HFF-Myc (cell line): Measurements from ENCODE around the gene SNAPC1.

Source experiments
- DNase-seq: peaks from one replicate; pipeline ENCODE4 v3.0.0-alpha.2; 2011; ENCODE audit warnings: low read depth; ENCODE audit errors: extremely low read depth
- H3K4me3 ChIP-seq: replicated peaks from 2 replicates; pipeline ENCODE4 v1.5.1; 2011; ENCODE audit warnings: low read depth, mild to moderate bottlenecking, control low read depth, low read length
- TF ChIP-seq, protein P1 (sequence below): IDR thresholded peaks from 2 replicates; pipeline ENCODE4 v1.5.1; 2012; ENCODE audit warnings: mild to moderate bottlenecking, low read depth, low read length, control low read depth; ENCODE audit errors: missing control alignments

SNAPC1 gene

GRCh38 chr14:61720741-61721140 is 41.5 kb upstream of the SNAPC1 start:
- TF ChIP-seq, protein P1, sequence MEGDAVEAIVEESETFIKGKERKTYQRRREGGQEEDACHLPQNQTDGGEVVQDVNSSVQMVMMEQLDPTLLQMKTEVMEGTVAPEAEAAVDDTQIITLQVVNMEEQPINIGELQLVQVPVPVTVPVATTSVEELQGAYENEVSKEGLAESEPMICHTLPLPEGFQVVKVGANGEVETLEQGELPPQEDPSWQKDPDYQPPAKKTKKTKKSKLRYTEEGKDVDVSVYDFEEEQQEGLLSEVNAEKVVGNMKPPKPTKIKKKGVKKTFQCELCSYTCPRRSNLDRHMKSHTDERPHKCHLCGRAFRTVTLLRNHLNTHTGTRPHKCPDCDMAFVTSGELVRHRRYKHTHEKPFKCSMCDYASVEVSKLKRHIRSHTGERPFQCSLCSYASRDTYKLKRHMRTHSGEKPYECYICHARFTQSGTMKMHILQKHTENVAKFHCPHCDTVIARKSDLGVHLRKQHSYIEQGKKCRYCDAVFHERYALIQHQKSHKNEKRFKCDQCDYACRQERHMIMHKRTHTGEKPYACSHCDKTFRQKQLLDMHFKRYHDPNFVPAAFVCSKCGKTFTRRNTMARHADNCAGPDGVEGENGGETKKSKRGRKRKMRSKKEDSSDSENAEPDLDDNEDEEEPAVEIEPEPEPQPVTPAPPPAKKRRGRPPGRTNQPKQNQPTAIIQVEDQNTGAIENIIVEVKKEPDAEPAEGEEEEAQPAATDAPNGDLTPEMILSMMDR, result no peak
- DNase-seq, result no peak
- H3K4me3 ChIP-seq, result no peak overlapping the region

- no peak for DNase-seq
- no peak overlapping the region for H3K4me3 ChIP-seq
- TF ChIP-seq, protein P1, result no peak
Measured at GRCh38 chr14:61724133-61724532, 38.1 kb upstream of the SNAPC1 start.

DNA sequence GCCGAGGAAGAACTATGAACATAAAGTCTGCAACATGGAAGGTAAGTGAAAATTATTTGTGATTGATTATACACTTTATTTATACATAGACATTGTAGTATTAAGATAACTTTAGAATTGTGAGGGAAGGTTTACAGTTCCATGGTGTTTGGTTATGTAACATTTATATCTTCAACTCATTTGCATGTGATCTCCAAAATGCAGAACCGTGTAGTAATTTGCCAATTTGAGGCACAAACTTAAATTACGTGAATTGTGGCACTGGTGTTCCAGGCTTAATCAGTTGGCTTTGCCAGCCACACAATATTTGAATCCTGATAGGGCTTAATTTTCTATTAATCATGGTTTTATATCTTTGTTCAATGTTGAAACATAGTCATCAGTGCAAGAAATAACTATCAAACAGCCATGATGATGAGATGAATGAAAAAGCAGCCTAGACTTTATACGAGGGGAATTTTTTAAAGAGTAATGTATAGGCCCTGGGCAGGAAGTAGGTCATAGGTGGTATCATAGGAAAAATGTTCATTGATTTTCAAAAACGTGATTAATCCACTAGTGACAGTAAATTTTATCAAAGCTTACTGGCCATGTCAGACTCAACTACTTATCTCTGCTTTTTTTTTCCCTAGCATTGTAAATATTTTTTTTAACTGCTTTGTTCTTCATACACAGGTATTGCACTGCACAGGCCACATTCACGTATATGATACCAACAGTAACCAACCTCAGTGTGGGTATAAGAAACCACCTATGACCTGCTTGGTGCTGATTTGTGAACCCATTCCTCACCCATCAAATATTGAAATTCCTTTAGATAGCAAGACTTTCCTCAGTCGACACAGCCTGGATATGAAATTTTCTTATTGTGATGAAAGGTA is 35.2 kb upstream of the SNAPC1 start:
- no peak overlapping the region for H3K4me3 ChIP-seq
- TF ChIP-seq, protein P1, result no peak
- no peak for DNase-seq

- DNase-seq, result no peak
- TF ChIP-seq, protein P1, result peak; percentile 21
- H3K4me3 ChIP-seq, result no peak overlapping the region
Measured at GRCh38 chr14:61730756-61731373, 31.4 kb upstream of the SNAPC1 start.

DNA sequence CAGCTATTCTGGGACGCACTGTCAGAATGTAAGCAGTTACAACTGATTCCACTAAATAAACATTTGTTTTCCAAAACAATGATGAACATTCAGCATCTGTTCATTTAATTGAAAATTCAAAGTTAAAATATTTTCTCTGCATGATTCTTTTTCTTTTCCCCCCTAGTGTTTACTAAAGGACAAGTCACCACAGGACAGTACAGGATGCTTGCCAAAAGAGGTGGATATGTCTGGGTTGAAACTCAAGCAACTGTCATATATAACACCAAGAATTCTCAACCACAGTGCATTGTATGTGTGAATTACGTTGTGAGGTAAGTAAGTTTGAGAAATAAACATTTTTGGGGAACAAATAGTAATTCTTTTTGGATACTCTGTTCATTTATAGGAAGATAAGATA is 28.2 kb upstream of the SNAPC1 start:
- TF ChIP-seq, protein P1, result no peak
- no peak for DNase-seq
- H3K4me3 ChIP-seq, result no peak overlapping the region

- no peak overlapping the region for H3K4me3 ChIP-seq
- no peak for DNase-seq
- TF ChIP-seq, protein P1, result no peak
Measured at GRCh38 chr14:61736751-61737150, 25.5 kb upstream of the SNAPC1 start.

DNA sequence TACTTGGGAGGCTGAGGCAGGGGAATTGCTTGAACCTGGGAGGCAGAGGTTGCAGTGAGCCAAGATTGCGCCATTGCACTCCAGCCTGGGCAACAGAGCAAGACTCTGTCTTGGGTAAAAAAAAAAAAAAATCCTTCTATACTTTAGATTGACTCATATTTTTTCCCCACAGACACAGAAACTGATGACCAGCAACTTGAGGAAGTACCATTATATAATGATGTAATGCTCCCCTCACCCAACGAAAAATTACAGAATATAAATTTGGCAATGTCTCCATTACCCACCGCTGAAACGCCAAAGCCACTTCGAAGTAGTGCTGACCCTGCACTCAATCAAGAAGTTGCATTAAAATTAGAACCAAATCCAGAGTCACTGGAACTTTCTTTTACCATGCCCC is 24.3 kb upstream of the SNAPC1 start:
- H3K4me3 ChIP-seq, result no peak overlapping the region
- TF ChIP-seq, protein P1, result no peak
- no peak for DNase-seq
